K562 (cell line): ENCODE data around the gene CTBP2. TPM values are rescaled to one million over a fixed set of nuclear protein-coding genes. Genes with fewer than 3 reads are reported as not detected.

ENCODE experiments used
- ATAC-seq: fragments of 200-7000 bp; cut with Tn5 transposase; 3 replicates; pipeline ENCODE4 v1.9.1; 2020; ENCODE audit warnings: moderate library complexity
- BruUV-seq: library from RNA; stranded (reverse); fragments of 400-500 nt; replicated peaks from 2 replicates; lab custom pipeline; 2021; lab: Mats Ljungman, UMichigan
- CTCF ChIA-PET: fragments of 300-600 bp; formaldehyde crosslinking; extraction: SDS; loops from one replicate; lab custom pipeline; 2021; ENCODE audit warnings: low intra/inter-chr PET ratio; lab: Yijun Ruan, JAX
- POLR2A ChIA-PET: fragments of 300-600, 350-650 bp; sonication (Branson Sonifier 250); formaldehyde crosslinking; extraction: SDS; loops from one replicate; lab custom pipeline; 2021; ENCODE audit warnings: antibody characterized with exemption, inconsistent platforms; lab: Yijun Ruan, JAX
- DNase-seq, 4 experiments: peaks; one replicate each; pipeline versions ENCODE4 v3.0.0 to v3.0.0-alpha.2; 2011 to 2018; ENCODE audit warnings: low spot score in 3 of 4, mixed read lengths in 3 of 4; ENCODE audit errors: extremely low read depth in 1 of 4
- FAIRE-seq: peaks from 2 replicates; lab custom pipeline; 2011; peaks lifted over from hg19 to GRCh38; lab: Jason Lieb, UNC
- H2AFZ ChIP-seq: 2 replicates; pipeline ENCODE4 v1.6.0; 2011; ENCODE audit warnings: low read depth, low read length, control low read depth, inconsistent platforms
- H3K27ac ChIP-seq: fragments of 200-600 bp; 3 replicates; pipeline ENCODE4 v1.8.0; 2011; ENCODE audit warnings: low read depth, mild to moderate bottlenecking, control low read depth, inconsistent platforms, low read length, moderate library complexity, mixed read lengths; ENCODE audit errors: extremely low read depth
- H3K27me3 ChIP-seq, 2 experiments: fragments of 300-600 bp in 1 of 2; 2 replicates in 1 of 2; 3 replicates in 1 of 2; pipeline versions ENCODE4 v1.6.0 to v1.8.0; 2011; ENCODE audit warnings: inconsistent platforms in 2 of 2, low read length in 2 of 2, mild to moderate bottlenecking in 1 of 2, mixed read lengths in 1 of 2, moderate library complexity in 1 of 2; ENCODE audit not compliant: control insufficient read depth in 2 of 2, insufficient read depth in 2 of 2
- H3K36me3 ChIP-seq: fragments of 300-600 bp; 3 replicates; pipeline ENCODE4 v1.8.0; 2011; ENCODE audit warnings: mild to moderate bottlenecking, low read length, inconsistent platforms; ENCODE audit not compliant: control insufficient read depth, insufficient read depth
- H3K4me1 ChIP-seq, 2 experiments: fragments of 200-600 bp in 1 of 2; replicated peaks in 1 of 2; 2 replicates in 1 of 2; 3 replicates in 1 of 2; pipeline versions ENCODE4 v1.5.1 to v1.8.0; 2011; ENCODE audit warnings: inconsistent platforms in 2 of 2, low read length in 2 of 2, mild to moderate bottlenecking in 1 of 2, mixed read lengths in 1 of 2, moderate library complexity in 1 of 2; ENCODE audit not compliant: control insufficient read depth in 2 of 2, insufficient read depth in 2 of 2
- H3K4me2 ChIP-seq: 2 replicates; pipeline ENCODE4 v1.6.1; 2011; ENCODE audit warnings: low read length, control low read depth, inconsistent platforms, mixed read lengths; ENCODE audit not compliant: insufficient read depth
- H3K4me3 ChIP-seq: fragments of 200-600 bp; sonication (generic), shearing (Covaris generic); 2 replicates; pipeline ENCODE4 v1.5.1; 2016; ENCODE audit warnings: control low read depth, inconsistent platforms
- H3K79me2 ChIP-seq: fragments of 200-600 bp; 3 replicates; pipeline ENCODE4 v1.8.0; 2011; ENCODE audit warnings: low read length, inconsistent platforms; ENCODE audit not compliant: control insufficient read depth, insufficient read depth
- H3K9ac ChIP-seq, 2 experiments: 2 replicates each; pipeline versions ENCODE4 v1.6.0 to v1.6.1; 2011; ENCODE audit warnings: low read depth in 2 of 2, low read length in 2 of 2, control low read depth in 1 of 2, inconsistent platforms in 1 of 2, mild to moderate bottlenecking in 1 of 2, mixed read lengths in 1 of 2; ENCODE audit not compliant: insufficient read depth in 1 of 2
- H3K9me1 ChIP-seq: one replicate; pipeline ENCODE4 v1.6.0; 2011; ENCODE audit warnings: inconsistent platforms, mild to moderate bottlenecking, low read length, moderate library complexity; ENCODE audit not compliant: control insufficient read depth, insufficient read depth
- H3K9me3 ChIP-seq: replicated peaks from 2 replicates; pipeline ENCODE4 v1.5.1; 2011; ENCODE audit warnings: low read depth, low read length, inconsistent platforms; ENCODE audit not compliant: control insufficient read depth, insufficient read depth
- H4K20me1 ChIP-seq: replicated peaks from 2 replicates; pipeline ENCODE4 v1.6.1; 2011; ENCODE audit warnings: low read length, inconsistent platforms, mixed read lengths; ENCODE audit not compliant: control insufficient read depth, insufficient read depth
- ARID4B ChIP-seq: sonication (generic); formaldehyde crosslinking; IDR thresholded peaks from 2 replicates; pipeline ENCODE4 v1.8.0; 2022; ENCODE audit warnings: mild to moderate bottlenecking, missing genetic modification reagents
- E2F6 ChIP-seq, 2 experiments: IDR thresholded peaks; 2 replicates each; pipeline ENCODE4 v1.6.1; 2011; ENCODE audit warnings: borderline replicate concordance in 1 of 2, control low read depth in 1 of 2, low read depth in 1 of 2, low read length in 1 of 2, mild to moderate bottlenecking in 1 of 2, mixed read lengths in 1 of 2, moderate library complexity in 1 of 2; ENCODE audit not compliant: insufficient read depth in 1 of 2, insufficient read length in 1 of 2, poor library complexity in 1 of 2, severe bottlenecking in 1 of 2; ENCODE audit errors: extremely low read depth in 1 of 2
- JUN ChIP-seq, 2 experiments: sonication (generic) in 1 of 2; formaldehyde crosslinking in 1 of 2; IDR thresholded peaks; 2 replicates each; pipeline versions ENCODE4 v1.6.1 to v1.8.0; 2012 to 2022; ENCODE audit warnings: borderline replicate concordance in 2 of 2, mild to moderate bottlenecking in 2 of 2, improper control_type of control experiment in 1 of 2, low read depth in 1 of 2, low read length in 1 of 2, missing genetic modification reagents in 1 of 2
- KLF6 ChIP-seq: fragments of 250-450 bp; sonication (Bioruptor Pico); IDR thresholded peaks from 2 replicates; pipeline ENCODE4 v1.4.0; 2020; ENCODE audit warnings: mild to moderate bottlenecking, moderate library complexity, borderline replicate concordance
- MYNN ChIP-seq, 2 experiments: sonication (generic); formaldehyde crosslinking in 1 of 2; IDR thresholded peaks; 2 replicates each; pipeline versions ENCODE4 v1.5.0 to v1.6.1; 2016 to 2020; ENCODE audit warnings: antibody characterized with exemption in 1 of 2, missing genetic modification reagents in 1 of 2
- STAT5B ChIP-seq: fragments of 250-450 bp; sonication (Bioruptor Pico); IDR thresholded peaks from 2 replicates; pipeline ENCODE4 v1.8.0; 2021; ENCODE audit warnings: mild to moderate bottlenecking, inconsistent platforms
- XRCC4 ChIP-seq: IDR thresholded peaks from one replicate; pipeline ENCODE4 v1.6.1; 2011; ENCODE audit not compliant: insufficient read depth, insufficient read length; ENCODE audit errors: extremely low read depth
- ZBTB49 ChIP-seq: sonication (generic); formaldehyde crosslinking; IDR thresholded peaks from 2 replicates; pipeline ENCODE4 v1.8.0; 2022; ENCODE audit warnings: missing genetic modification reagents, mild to moderate bottlenecking, borderline replicate concordance
- ZFP30 ChIP-seq: fragments of 250-450 bp; sonication (Bioruptor Pico); IDR thresholded peaks from 2 replicates; pipeline ENCODE4 v1.8.0; 2022; ENCODE audit warnings: moderate library complexity, mild to moderate bottlenecking, inconsistent platforms, borderline replicate concordance
- ZNF24 ChIP-seq: fragments of 450-650 bp; IDR thresholded peaks from 2 replicates; pipeline ENCODE4 v1.6.1; 2016
- WGBS: fragments of 100-300 bp; shearing (Covaris generic); methylation state at CpG from one replicate; pipeline ENCODE4 v1.1.6; 2016; ENCODE audit warnings: low coverage, mixed read lengths; ENCODE audit not compliant: insufficient coverage; ENCODE audit errors: missing lambda C conversion rate; 5-methylcytosine and 5-hydroxymethylcytosine counted together
- in situ Hi-C: fragments of 300-500 bp; cut with MboI; formaldehyde crosslinking; loops from 4 replicates; pipeline ENCODE4 v1.15.0; 2018; ENCODE audit warnings: inconsistent platforms, mixed read lengths
- intact Hi-C: fragments of 100-400 bp; cut with micrococcal nuclease; formaldehyde crosslinking; loops from 2 replicates; pipeline ENCODE4 v1.14.2; 2022
- polyA plus RNA-seq, 8 experiments: library from polyadenylated mRNA; depleted of rRNA in 4 of 8; stranded (reverse) in 5 of 8; unstranded in 3 of 8; fragments of >200 nt; fragmentation: Nextera tagmentation in 2 of 8; fragmentation: Illumina TruSeq in 1 of 8; extraction: Ambion mirVana in 2 of 8; extraction: Trizol in 1 of 8; gene quantifications; 2 replicates each; pipeline versions ENCODE4 v1.2.1 to v1.2.3, GENCODE V29; 2011 to 2014; ENCODE audit warnings: inconsistent platforms in 1 of 8, missing spikeins in 1 of 8
- total RNA-seq, 7 experiments: library from RNA; depleted of rRNA in 6 of 7; stranded (reverse); fragments of >200 nt in 6 of 7; fragmentation: Illumina TruSeq in 2 of 7; extraction: Trizol in 2 of 7; gene quantifications; 2 replicates each; pipeline versions ENCODE4 v1.2.1 to v1.2.3, GENCODE V29; 2011 to 2021; ENCODE audit warnings: low replicate concordance in 1 of 7
- TF ChIP-seq, protein P1 (sequence below): fragments of 250-450 bp; sonication (Bioruptor Pico); IDR thresholded peaks from 2 replicates; pipeline ENCODE4 v1.5.0; 2021

Gene CTBP2
- total and polyA plus RNA-seq, 9 of the 15 experiments (the other 6 are each of a cell fraction or from before 2014, with no cell fraction given) = 1.3 to 8.8 (median 5.1) TPM

DNA sequence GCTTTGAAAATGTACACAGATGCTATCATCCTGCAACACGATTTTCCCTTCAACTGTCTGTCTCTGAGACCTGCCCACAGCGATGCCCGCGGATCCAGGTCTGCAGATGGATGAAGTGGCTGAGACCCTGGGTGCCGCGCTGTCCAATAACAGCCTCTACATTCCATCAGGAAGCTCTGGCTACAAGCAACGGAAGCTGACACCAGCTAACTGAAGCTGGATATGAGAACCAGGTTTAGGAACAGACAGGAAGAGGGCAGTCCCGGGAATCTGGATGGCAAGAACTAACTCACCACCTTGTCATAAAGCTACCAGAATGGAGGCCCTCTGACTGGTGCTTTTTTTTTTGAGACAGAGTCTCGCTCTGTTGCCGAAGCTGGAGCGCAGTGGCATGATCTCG lies 32.3 kb upstream of the CTBP2 start:
- H3K4me1 ChIP-seq = no peaks in the 10 kb centered on the region; a peak in 1 of 5 replicates
- FAIRE-seq (no peak), ATAC-seq (no peak), DNase-seq (no peak)
- in situ Hi-C loops (no loop called here), intact Hi-C loops (no loop called here)
- no peak overlapping the region for H3K4me3 ChIP-seq
- no peaks in the 10 kb centered on the region for H3K79me2 ChIP-seq
- peak overlapping the region; percentile 67 for H2AFZ ChIP-seq
- H3K27ac ChIP-seq = no peak overlapping the region
- peak overlapping the region in 1 of 2 experiments; percentile 35; a peak in 1 of 4 replicates for H3K9ac ChIP-seq
- 24% methylated on average over 3 of the region's 12 CpGs for WGBS
- H3K4me2 ChIP-seq = peak overlapping the region; percentile 55; the same call in 1 of the 2 replicates
- no TSS peak for BruUV-seq
- no peaks in the 10 kb centered on the region for H3K36me3 ChIP-seq
- H4K20me1 ChIP-seq = no peaks in the 10 kb centered on the region
- ChIA-PET POLR2A (interaction anchor here (0.5 kb wide), 1 partner anchor 291 kb away, joined by 3 read pairs; no protein-coding TSS in a partner anchor), CTCF (no interaction called here)
- H3K9me3 ChIP-seq = no peaks in the 10 kb centered on the region
- H3K9me1 ChIP-seq = no peaks in the 10 kb centered on the region
- H3K27me3 ChIP-seq = peaks cover 0 to 35% of the 10 kb centered on the region in 2 experiments; a peak in 2 of 5 replicates
- TF ChIP-seq ZNF24 (no peak), ARID4B (CRISPR knock-in tag) (no peak), MYNN (IDR thresholded peaks at IDR 0.05) (no peak), MYNN (CRISPR knock-in tag; IDR thresholded peaks at IDR 0.05) (no peak), KLF6 (CRISPR knock-in tag) (no peak), ZFP30 (no peak), ZBTB49 (CRISPR knock-in tag) (no peak), E2F6 (IDR thresholded peaks at IDR 0.05; ENCODE audit: borderline replicate concordance in 1 of 2, extremely low read depth in 1 of 2, insufficient read depth in 1 of 2, insufficient read length in 1 of 2, low read depth in 1 of 2, low read length in 1 of 2, poor library complexity in 1 of 2, severe bottlenecking in 1 of 2) (no peak), JUN (IDR thresholded peaks at IDR 0.05; ENCODE audit: borderline replicate concordance, low read depth, low read length) (no peak), JUN (CRISPR knock-in tag; IDR thresholded peaks at IDR 0.05; ENCODE audit: borderline replicate concordance) (no peak), XRCC4 (no peak), STAT5B (no peak)
- TF ChIP-seq, protein P1, sequence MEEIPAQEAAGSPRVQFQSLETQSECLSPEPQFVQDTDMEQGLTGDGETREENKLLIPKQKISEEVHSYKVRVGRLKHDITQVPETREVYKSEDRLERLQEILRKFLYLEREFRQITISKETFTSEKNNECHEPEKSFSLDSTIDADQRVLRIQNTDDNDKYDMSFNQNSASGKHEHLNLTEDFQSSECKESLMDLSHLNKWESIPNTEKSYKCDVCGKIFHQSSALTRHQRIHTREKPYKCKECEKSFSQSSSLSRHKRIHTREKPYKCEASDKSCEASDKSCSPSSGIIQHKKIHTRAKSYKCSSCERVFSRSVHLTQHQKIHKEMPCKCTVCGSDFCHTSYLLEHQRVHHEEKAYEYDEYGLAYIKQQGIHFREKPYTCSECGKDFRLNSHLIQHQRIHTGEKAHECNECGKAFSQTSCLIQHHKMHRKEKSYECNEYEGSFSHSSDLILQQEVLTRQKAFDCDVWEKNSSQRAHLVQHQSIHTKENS (CRISPR knock-in tag) = no peak
